Activated CD4-positive, alpha-beta T cell treated with anti-CD3 and anti-CD28 coated beads, Interleukin-2, Interleukin-4, amounts not matched to agents 100 ng/mL and 50 ng/mL, durations not matched to agents 16 hours and 8 hours (primary cell): Measurements from ENCODE around the gene PDGFRA.
"Not testable (repeated sequence)": the region's sequence is repeated elsewhere in the genome, so short reads cannot be mapped to it uniquely, and the experiment has no call there.

Source experiments
- DNase-seq: peaks from one replicate; pipeline ENCODE4 v3.0.0-alpha.2; 2020; ENCODE audit warnings: low spot score

PDGFRA gene

DNA sequence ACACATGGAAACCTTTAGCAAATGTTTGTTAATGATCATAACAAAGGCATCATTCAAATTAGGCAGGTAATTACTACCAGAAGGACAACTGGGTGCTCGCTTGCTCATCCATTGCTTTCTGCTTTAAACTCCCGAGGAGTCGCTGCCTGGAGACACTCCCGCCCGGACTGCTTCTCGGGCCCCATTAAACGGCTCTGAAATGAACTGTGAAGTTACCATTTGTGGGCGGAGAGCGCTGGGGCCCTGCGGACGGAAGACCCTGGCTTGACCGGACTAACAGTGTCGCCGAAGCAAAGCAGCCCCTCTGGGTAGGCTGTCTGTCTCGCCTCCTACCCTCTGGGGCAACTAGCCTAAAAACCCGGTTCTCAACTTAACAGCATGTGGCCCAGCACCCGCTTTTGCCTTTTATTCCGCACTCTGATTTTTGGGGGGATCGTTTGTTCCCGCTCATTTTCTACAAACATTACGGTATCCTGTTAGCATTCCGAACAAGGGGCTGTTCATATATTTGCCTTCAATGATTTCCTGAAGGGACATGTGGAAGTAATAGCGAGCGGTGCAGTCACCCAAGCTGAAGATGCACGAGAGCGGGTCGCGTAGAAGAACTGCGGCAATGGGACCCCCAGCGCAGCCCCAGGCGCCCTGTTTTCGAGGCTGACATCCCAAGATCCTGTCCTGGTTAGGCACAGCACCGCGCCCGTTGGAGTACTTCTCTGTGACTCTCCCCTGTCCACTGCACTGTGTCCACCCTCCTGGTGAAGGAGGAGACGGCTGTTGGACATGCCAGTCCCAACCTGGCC, 1.6 kb upstream of the PDGFRA start:
- DNase-seq: no peak

DNA sequence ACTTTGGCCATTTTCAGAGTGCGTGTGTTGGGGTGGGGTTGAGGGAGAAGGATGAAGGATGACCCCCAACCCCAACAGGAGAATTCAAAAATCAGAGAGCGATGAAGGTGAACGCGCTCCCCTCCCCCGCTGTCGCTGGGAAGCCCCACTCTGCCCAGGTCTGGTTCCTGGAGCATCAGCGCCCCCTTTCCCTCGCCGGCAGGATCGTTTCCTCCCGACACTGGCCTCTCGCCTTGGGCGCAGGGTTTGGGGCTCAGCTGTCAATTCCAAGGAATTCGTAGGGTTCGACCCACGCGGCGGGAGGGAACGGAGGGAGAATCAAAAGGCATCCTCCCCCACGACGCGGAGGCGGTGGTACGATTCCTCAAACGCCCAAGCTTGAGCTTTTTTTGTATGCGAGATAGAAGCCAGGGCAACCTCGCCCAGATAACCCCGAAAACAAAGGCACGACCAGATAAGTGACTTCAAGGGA, 1.0 kb upstream of the PDGFRA start:
- DNase-seq: peak; percentile 37

DNA sequence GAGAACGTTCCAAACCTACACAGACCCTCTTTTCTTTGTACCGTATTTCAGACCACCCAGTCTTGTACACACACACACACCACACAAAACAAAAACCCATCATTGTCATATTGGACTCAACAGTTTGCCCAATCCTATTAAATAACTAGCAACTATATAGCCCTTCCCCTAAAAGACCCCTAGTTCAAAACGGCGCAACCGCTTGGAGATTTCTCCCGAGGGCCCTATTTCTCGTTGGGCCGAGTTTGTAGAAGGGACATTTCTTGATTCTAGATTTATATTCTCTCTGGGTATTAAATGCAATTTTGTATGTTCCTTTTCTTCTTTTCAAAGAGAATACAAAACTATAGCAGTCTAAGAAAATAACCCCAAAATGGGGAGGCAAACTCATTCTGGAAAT, 547 bp upstream of the PDGFRA start:
- DNase-seq: no peak

DNA sequence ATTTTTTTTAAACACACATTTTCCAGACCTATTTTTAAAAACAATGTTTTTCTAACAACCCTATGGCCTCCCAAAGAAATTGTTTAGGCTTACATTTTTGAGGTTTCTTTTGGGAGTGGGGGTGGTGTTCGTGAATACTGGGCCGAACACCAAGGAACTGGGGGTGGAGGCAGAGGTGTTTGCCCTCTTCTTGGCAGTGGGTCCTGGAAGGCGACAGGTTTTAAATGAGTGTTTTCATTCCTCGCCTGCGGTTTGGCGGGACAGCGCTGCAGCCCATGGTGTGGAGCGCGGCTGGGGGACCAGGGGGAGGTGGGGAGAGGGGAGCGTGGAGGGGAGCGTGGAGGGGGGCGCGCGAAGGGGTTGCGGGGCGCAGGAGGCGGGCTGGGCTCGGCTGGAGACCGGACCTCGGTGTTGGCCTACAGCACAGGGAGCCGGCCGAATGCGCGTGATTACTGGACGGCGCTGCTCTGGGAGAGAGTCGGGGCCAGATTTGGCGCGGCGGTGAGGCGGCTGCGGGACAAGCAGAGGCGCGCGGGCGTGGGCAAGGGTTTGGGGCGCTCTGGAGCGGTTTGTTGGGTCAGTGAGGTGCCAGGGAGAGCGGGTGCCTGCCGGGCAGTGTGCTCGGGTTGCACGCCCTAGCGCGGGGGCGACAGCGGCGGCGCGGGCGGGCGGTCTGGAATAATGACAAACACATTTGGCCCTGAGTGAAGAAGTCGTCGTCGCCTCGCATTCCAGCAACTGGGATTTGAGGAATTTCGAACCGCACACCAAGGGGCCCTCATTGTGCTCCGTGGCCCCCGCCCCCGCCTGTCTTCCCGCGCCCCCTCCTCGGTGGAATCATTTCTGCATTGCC, 764 bp downstream of the PDGFRA start:
- DNase-seq: no peak

- DNase-seq: no peak
Measured at GRCh38 chr4:54230484-54231418, 1.7 kb downstream of the PDGFRA start.

DNA sequence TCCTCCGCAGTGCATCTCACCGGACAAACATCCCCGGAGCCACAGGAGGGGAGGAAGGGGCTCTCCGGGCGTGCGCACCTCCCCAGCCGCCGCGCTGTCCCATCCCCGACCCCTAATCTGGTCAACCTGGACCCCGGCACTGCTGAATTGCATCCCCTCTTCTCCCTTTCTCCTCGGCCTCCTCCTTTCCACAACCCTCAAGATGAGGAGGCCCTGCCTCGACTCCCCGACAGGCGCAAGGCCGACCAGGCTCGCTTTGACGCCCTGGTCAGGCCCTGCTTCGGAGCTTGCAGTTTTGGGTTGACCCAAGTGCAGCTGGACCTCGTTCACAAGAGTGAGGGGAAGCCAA, 2.3 kb downstream of the PDGFRA start:
- DNase-seq: no peak

DNA sequence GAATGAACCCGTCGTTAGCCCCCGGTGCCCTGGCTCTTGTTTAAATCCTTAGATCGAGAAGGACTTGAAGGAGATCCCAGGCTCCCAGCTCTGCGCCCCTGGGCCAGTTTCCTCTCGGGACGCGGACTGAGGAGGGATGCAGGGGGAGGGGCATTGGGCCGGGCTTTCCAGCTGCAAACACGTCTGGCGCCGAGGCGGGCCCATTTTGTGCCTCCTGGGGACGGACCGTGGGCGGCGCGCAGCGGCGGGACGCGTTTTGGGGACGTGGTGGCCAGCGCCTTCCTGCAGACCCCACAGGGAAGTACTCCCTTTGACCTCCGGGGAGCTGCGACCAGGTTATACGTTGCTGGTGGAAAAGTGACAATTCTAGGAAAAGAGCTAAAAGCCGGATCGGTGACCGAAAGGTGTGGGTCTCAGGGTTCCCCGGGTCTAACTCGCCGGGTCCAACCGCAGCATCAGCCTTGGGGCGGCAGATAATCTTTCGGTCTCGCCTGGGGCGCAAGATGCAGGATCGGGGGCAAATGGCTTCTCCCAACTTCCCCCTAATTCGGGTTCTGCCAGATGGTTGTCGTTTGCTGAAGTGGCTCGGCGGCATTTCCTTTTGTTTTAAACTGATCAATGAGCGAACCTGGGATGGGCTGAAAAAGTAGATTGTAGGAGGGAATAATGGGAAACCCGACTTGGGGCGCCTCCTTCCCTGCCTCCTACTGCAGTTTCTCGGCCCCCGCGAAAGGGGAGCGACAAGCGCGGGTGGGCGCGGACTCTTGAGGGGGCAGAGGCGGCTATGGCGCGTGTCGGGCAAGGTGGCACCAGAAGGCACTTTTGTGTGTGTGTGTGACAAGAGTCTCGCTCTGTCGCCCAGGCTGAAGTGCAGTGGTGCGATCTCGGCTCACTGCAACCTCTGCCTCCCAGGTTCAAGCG, 2.9 kb downstream of the PDGFRA start:
- DNase-seq: no peak

DNA sequence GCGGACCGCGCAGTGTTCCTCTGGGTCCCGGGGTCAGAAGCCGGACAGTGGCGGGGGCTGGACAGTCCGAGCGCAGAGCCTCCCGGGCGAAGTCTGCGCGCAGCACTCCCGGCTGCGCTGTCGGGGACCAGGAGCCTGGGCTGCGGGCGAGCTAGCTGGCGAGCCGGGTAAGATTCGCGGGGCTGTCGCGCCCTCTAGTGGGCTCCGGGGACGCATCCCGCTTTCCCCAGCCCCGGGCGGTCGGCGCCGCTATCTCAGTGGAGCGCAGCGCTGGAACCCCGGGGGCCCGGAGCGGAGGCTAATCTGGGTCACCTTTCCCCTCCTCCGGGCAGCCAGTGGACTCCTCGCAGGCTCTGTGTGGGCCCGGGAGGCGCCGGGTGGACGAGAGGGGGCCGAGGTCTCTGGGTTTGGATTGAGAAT, 4.2 kb downstream of the PDGFRA start:
- peak; percentile 83 for DNase-seq

DNA sequence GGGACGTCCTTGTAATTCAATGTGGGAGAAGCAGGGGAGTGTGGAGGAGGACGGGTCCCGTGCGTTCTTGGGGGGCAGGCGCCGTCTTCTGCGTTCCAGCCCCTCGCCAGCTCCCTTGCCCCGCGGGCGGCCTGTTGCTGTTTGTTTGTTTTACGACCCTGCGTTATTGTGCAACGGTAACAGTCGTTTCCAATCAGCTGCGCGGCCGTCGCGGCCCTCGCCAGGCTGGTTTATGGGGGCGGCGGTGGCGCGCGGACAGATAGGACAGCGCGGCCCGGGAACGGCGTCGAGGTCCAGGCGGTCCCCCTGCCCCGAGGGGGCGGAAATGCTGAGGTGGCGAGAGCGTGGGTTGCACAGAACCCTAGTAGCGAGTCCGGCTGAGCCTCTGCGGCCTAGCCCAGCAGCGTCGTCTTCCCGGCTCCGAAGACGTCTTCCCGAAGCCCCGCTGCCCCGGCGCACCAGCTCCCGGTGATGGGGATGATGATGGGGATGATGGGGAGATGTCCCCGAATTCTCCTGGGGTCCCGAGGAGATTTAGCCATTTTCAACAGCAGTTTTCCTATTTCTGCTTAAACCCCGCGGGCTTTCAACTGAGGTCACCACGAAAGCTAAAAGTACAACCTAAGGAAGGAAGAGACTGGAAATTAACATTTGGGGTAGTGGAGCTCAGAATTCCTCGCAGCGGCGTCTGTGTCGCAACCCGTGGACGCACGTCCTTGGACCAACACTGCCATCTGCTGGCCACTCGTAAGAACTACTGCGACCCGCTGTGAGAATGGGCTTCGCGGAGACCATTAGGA, 4.8 kb downstream of the PDGFRA start:
- DNase-seq: peak; percentile 68

GRCh38 chr4:54234497-54235205, 5.6 kb downstream of the PDGFRA start:
- no peak for DNase-seq

DNA sequence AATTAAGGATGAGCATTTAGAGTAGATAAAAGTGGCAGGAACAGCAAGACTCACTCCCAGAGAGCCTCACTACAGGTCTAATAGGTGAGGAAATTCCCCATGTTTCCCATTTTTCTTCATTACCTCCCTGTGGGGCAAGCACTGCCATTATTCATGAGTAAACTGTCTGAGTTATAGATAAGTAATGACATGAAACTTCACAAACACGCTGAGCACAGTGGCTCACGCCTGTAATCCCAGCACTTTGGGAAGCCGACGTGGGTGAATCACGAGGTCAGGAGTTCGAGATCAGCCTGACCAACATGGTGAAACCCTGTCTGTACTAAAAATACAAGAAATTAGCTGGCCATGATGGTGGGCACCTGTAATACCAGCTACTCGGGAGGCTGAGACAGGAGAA, 7.2 kb downstream of the PDGFRA start:
- not testable (repeated sequence) for DNase-seq

DNA sequence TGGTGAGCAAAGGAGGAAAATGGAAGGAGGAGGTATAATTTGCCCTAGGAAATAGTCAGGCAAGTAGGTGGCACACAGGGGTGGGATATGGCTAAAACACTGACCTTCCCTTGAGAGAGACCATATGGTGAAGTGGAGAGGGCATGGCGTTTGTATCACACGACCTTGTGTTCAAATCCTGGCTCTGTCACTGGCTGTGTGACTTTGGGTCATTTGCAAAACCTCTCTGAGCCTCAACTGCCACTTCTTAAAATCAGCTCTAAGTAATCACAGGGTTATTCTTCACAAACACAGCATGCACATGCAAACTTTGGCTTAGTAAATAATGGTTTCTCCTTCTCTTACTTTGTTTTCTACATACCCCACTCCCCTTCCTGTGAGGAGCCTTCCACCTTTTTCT, 8.7 kb downstream of the PDGFRA start:
- DNase-seq: no peak

DNA sequence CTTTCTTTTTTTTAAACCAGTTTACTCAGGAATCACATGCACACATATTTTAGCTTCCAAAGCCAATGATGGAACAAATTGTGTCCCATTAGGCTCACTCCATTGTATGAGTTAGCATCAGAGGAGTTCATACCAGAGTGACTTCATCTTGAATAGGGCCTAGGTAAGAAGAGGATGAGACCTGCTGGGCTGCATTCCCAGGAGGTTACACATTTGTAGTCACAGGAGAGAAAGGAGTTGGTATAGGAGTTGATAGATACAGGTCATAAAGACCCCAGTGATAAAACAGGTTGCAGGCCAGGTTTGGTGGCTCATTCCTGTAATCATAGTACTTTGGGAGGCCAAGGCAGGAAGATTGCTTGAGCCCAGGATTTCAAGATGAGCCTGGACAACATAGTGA, 9.3 kb downstream of the PDGFRA start:
- DNase-seq: no peak

DNA sequence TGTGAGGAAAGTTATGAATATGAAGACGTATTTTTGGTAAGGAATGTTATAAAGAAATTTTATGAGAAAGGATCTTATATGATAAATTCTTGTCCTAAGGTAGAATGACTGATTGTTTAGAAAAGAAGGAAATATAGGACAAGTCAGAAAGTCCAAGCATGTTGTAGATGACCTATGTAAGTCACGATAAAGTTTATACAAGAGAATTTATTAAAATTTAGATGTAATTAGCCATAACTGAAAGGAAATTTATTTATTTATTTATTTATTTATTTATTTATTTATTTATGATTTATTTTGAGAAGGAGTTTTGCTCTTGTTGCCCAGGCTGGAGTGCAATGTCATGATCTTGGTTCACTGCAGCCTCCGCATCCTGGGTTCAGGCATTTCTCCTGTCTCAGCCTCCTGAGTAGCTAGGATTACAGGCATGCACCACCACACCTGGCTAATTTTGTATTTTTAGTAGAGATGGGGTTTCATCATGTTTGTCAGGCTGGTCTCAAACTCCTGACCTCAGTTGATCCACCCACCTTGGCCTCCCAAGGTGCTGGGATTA, 12.3 kb downstream of the PDGFRA start:
- DNase-seq: not testable (repeated sequence)

GRCh38 chr4:54243541-54243940, 14.4 kb downstream of the PDGFRA start:
- not testable (repeated sequence) for DNase-seq

DNA sequence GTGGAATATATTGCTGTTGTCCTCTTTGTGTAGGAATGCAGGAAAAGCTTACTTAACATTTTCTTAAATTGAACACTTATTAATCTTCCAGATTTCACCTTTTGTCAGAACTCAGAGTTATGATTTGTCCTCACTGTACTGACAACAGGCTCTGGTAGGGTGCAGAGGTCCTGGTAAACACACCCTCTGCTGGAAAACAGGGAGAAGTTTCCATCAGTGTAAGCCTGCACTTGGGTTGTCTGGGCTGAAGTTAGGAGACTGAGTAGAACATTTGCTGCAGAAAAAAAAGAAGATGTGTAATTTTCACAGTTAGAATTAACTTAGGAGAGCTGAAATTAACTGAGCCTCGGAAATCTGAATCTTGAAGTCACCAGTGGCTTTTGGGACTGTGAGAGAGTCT, 23.2 kb downstream of the PDGFRA start:
- not testable (repeated sequence) for DNase-seq

- DNase-seq: no peak
Measured at GRCh38 chr4:54254116-54254914, 25.2 kb downstream of the PDGFRA start.

GRCh38 chr4:54254915-54255246, 25.8 kb downstream of the PDGFRA start:
- no peak for DNase-seq
